Keratinocyte (primary cell): Measurements from ENCODE around the gene HMCN2. TPM values are rescaled to one million over a fixed set of nuclear protein-coding genes. Genes with fewer than 3 reads are reported as not detected.

Experiments used
- DNase-seq: peaks from one replicate; pipeline ENCODE4 v3.0.0-alpha.2; 2011; ENCODE audit warnings: low read depth, missing footprints, low spot score
- FAIRE-seq: peaks from 2 replicates; lab custom pipeline; 2011; peaks lifted over from hg19 to GRCh38; lab: Jason Lieb, UNC
- H2AFZ ChIP-seq: 2 replicates; pipeline ENCODE4 v1.6.0; 2012; ENCODE audit warnings: low read length, control low read depth, inconsistent platforms; ENCODE audit not compliant: control insufficient read depth
- H3K27ac ChIP-seq: 2 replicates; pipeline ENCODE4 v1.5.1; 2011; ENCODE audit warnings: low read length; ENCODE audit not compliant: control insufficient read depth, insufficient read depth
- H3K27me3 ChIP-seq: 3 replicates; pipeline ENCODE4 v1.6.0; 2011; ENCODE audit warnings: low read length; ENCODE audit not compliant: control insufficient read depth, insufficient read depth; ENCODE audit errors: extremely low read depth
- H3K36me3 ChIP-seq, 2 experiments: 2 replicates in 1 of 2; 3 replicates in 1 of 2; pipeline ENCODE4 v1.5.1; 2011; ENCODE audit warnings: low read length in 2 of 2, mild to moderate bottlenecking in 1 of 2; ENCODE audit not compliant: control insufficient read depth in 2 of 2, insufficient read depth in 2 of 2; ENCODE audit errors: extremely low read depth in 1 of 2
- H3K4me1 ChIP-seq: 3 replicates; pipeline ENCODE4 v1.5.1; 2011; ENCODE audit warnings: low read length; ENCODE audit not compliant: control insufficient read depth, insufficient read depth; ENCODE audit errors: extremely low read depth
- H3K4me2 ChIP-seq: 3 replicates; pipeline ENCODE4 v1.6.0; 2011; ENCODE audit warnings: low read depth, low read length; ENCODE audit not compliant: control insufficient read depth, insufficient read depth; ENCODE audit errors: extremely low read depth
- H3K4me3 ChIP-seq, 3 experiments: fragments of 200-600 bp in 1 of 3; sonication (generic) in 1 of 3; 2 replicates in 2 of 3; 3 replicates in 1 of 3; pipeline ENCODE4 v1.5.1; 2011 to 2016; ENCODE audit warnings: low read length in 3 of 3, mild to moderate bottlenecking in 3 of 3, control low read depth in 2 of 3, inconsistent platforms in 1 of 3, low read depth in 1 of 3, mixed read lengths in 1 of 3, mixed run types in 1 of 3, moderate library complexity in 1 of 3; ENCODE audit not compliant: control insufficient read depth in 2 of 3, insufficient read depth in 2 of 3; ENCODE audit errors: extremely low read depth in 1 of 3
- H3K79me2 ChIP-seq: 2 replicates; pipeline ENCODE4 v1.6.0; 2012; ENCODE audit warnings: low read length; ENCODE audit not compliant: control insufficient read depth, insufficient read depth
- H3K9ac ChIP-seq: 3 replicates; pipeline ENCODE4 v1.6.0; 2011; ENCODE audit warnings: low read length; ENCODE audit not compliant: control insufficient read depth, insufficient read depth; ENCODE audit errors: extremely low read depth
- H3K9me1 ChIP-seq: 3 replicates; pipeline ENCODE4 v1.6.0; 2011; ENCODE audit warnings: low read length; ENCODE audit not compliant: control insufficient read depth, insufficient read depth; ENCODE audit errors: extremely low read depth
- H3K9me3 ChIP-seq: 2 replicates; pipeline ENCODE4 v1.5.1; 2012; ENCODE audit warnings: low read depth, low read length; ENCODE audit not compliant: control insufficient read depth
- H4K20me1 ChIP-seq: 3 replicates; pipeline ENCODE4 v1.6.0; 2011; ENCODE audit warnings: low read length; ENCODE audit not compliant: control insufficient read depth, insufficient read depth; ENCODE audit errors: extremely low read depth
- CTCF ChIP-seq, 3 experiments: IDR thresholded peaks in 1 of 3; conservative IDR thresholded peaks in 1 of 3; optimal IDR thresholded peaks in 1 of 3; 2 replicates in 2 of 3; 3 replicates in 1 of 3; pipeline versions ENCODE3 to v1.5.1; 2011; ENCODE audit warnings: low read length in 3 of 3, mild to moderate bottlenecking in 3 of 3, moderate library complexity in 2 of 3, control low read depth in 1 of 3, inconsistent platforms in 1 of 3; ENCODE audit not compliant: insufficient read depth in 2 of 3; ENCODE audit errors: extremely low read depth in 1 of 3
- EZH2 ChIP-seq: IDR thresholded peaks from one replicate; pipeline ENCODE4 v1.6.1; 2012; ENCODE audit warnings: inconsistent platforms, mild to moderate bottlenecking, low read length, moderate library complexity
- dilution Hi-C: fragments of 300-500 bp; cut with MboI; formaldehyde crosslinking; loops from one replicate; pipeline ENCODE4 v1.7.0; 2020; ENCODE audit warnings: low sequenced_read_pairs; ENCODE audit not compliant: extremely low pct_ligation_motif_present
- polyA plus RNA-seq, 5 experiments: library from polyadenylated mRNA; depleted of rRNA in 3 of 5; stranded (reverse) in 3 of 5; stranded (forward) in 1 of 5; unstranded in 1 of 5; fragments of >200 nt; gene quantifications; 1 replicate in 1 of 5; 2 replicates in 3 of 5; 3 replicates in 1 of 5; pipeline versions ENCODE4 v1.2.1 to v1.2.3, GENCODE V29; 2011 to 2012; ENCODE audit warnings: missing spikeins in 2 of 5, low read depth in 1 of 5, low replicate concordance in 1 of 5

HMCN2 gene
- polyA plus RNA-seq, 1 donor (not counting 4 experiments of a cell fraction or from before 2014, with no cell fraction given): not detected

GRCh38 chr9:130424595-130425454 is 159.3 kb downstream of the HMCN2 start:
- no peak overlapping the region for H3K4me2 ChIP-seq
- no peak overlapping the region for H3K4me3 ChIP-seq
- no peak for DNase-seq
- TF ChIP-seq CTCF (optimal IDR thresholded peaks at IDR 0.05 in 1 of 3, IDR thresholded peaks at IDR 0.05 in 1 of 3, conservative IDR thresholded peaks at IDR 0.05 in 1 of 3; ENCODE audit: extremely low read depth in 1 of 3, insufficient read depth in 2 of 3, low read length in 3 of 3): no peak
- TF ChIP-seq EZH2: no peak
- H4K20me1 ChIP-seq: no peaks in the 10 kb centered on the region
- H3K9ac ChIP-seq: no peak overlapping the region
- H3K4me1 ChIP-seq: peaks cover 19% of the 10 kb centered on the region
- no peaks in the 10 kb centered on the region for H3K9me1 ChIP-seq
- H3K79me2 ChIP-seq: no peaks in the 10 kb centered on the region
- H3K9me3 ChIP-seq: peaks cover under 1% of the 10 kb centered on the region
- H3K36me3 ChIP-seq: no peaks in the 10 kb centered on the region
- dilution Hi-C loops: no loop called here
- no peak for FAIRE-seq
- H2AFZ ChIP-seq: no peak overlapping the region
- no peak overlapping the region for H3K27ac ChIP-seq
- peaks cover 26% of the 10 kb centered on the region for H3K27me3 ChIP-seq

- Histone ChIP-seq H3K4me2 (peak overlapping the region; percentile 71), H3K9me1 (no peaks in the 10 kb centered on the region), H3K27ac (no peak overlapping the region), H3K36me3 (no peaks in the 10 kb centered on the region), H3K27me3 (peaks cover 29% of the 10 kb centered on the region), H3K9ac (no peak overlapping the region), H4K20me1 (no peaks in the 10 kb centered on the region), H3K79me2 (no peaks in the 10 kb centered on the region), H3K4me3 (no peak overlapping the region), H3K9me3 (peaks cover 9% of the 10 kb centered on the region), H2AFZ (no peak overlapping the region), H3K4me1 (peaks cover 19% of the 10 kb centered on the region)
- no peak for TF ChIP-seq CTCF (optimal IDR thresholded peaks at IDR 0.05 in 1 of 3, IDR thresholded peaks at IDR 0.05 in 1 of 3, conservative IDR thresholded peaks at IDR 0.05 in 1 of 3; ENCODE audit: extremely low read depth in 1 of 3, insufficient read depth in 2 of 3, low read length in 3 of 3)
- no peak for TF ChIP-seq EZH2
- dilution Hi-C loops: no loop called here
- DNase-seq (no peak), FAIRE-seq (no peak)
These were observed 160.3 kb downstream of the HMCN2 start for GRCh38 chr9:130425741-130426466.
